Muscle layer of duodenum (tissue), 2 donors: ENCODE results near the gene COL23A1.

Experiments used
- H3K27ac ChIP-seq: one replicate; pipeline ENCODE4 v1.7.0; 2013; ENCODE audit warnings: mild to moderate bottlenecking, low read length
- H3K27me3 ChIP-seq: one replicate; pipeline ENCODE4 v1.7.0; 2013; ENCODE audit warnings: low read depth, mild to moderate bottlenecking, control low read depth, low read length
- H3K36me3 ChIP-seq, 2 donors: one replicate each; pipeline ENCODE4 v1.7.0; 2013; ENCODE audit warnings: low read length in 2 of 2, control low read depth in 1 of 2, mild to moderate bottlenecking in 1 of 2; ENCODE audit not compliant: insufficient read depth in 2 of 2, control insufficient read depth in 1 of 2
- H3K4me1 ChIP-seq, 2 donors: one replicate each; pipeline ENCODE4 v1.7.0; 2013; ENCODE audit warnings: low read length in 2 of 2, mild to moderate bottlenecking in 2 of 2, control low read depth in 1 of 2, moderate library complexity in 1 of 2; ENCODE audit not compliant: insufficient read depth in 2 of 2, control insufficient read depth in 1 of 2
- H3K4me3 ChIP-seq, 2 donors: one replicate each; pipeline ENCODE4 v1.7.0; 2013; ENCODE audit warnings: low read length in 2 of 2, low read depth in 1 of 2, mild to moderate bottlenecking in 1 of 2
- H3K9me3 ChIP-seq, 2 donors: one replicate each; pipeline ENCODE4 v1.7.0; 2013; ENCODE audit warnings: low read length in 2 of 2, control low read depth in 1 of 2, mild to moderate bottlenecking in 1 of 2; ENCODE audit not compliant: control insufficient read depth in 1 of 2
- donor health status: healthy.

COL23A1 gene

DNA sequence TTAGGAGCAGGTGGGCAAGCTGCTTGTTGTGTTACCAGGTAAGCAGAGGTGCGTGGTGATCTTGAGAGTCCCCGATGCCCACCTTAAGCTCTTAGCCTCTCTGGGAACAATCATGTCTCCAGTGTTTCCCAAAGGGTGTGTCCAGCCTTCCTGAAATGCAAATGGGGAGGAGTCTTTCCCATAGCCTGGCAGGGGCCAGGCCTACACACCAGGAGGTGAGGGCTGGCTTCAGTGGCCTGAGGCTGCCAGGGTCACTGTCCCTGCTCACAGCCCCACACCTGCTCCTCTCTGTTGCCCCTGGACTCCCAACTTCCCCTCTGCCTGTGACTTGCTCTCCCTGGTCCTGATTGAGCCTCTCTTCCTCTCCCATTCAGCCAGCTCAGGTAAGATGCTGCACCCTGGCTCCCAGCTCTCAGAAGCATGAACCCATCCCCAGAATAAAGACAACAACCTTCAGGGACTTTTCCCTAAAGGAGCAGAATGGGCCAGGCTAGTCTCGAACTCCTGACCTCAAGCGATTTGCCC is 291.8 kb downstream of the COL23A1 start:
- Histone ChIP-seq H3K27me3 (no peaks in the 10 kb centered on the region), H3K36me3 (no peaks in the 10 kb centered on the region), H3K27ac (no peak overlapping the region), H3K4me1 (no peaks in the 10 kb centered on the region), H3K9me3 (no peaks in the 10 kb centered on the region), H3K4me3 (no peak overlapping the region)

DNA sequence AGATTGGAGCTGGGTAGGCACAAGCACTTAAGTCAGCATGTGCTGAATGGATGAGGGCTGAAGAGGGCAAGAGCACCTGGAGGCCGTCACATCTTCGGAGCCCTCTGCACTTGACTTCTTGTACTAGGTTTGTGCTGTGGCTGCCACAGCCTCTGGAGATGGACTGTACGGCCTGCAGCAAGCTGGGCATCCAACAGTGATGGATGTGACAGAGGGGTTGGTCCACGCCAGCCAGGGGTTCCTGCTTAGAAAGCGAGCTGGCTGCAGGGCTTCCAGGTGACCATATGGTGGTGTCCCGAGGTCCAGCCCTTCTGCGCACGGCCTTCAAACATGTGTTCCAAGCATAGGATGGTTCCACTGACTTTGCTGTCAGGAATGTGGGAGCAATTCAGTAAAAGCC is 292.4 kb downstream of the COL23A1 start:
- Histone ChIP-seq H3K27ac (no peak overlapping the region), H3K27me3 (no peaks in the 10 kb centered on the region), H3K36me3 (no peaks in the 10 kb centered on the region), H3K4me1 (no peaks in the 10 kb centered on the region), H3K4me3 (no peak overlapping the region), H3K9me3 (no peaks in the 10 kb centered on the region)

DNA sequence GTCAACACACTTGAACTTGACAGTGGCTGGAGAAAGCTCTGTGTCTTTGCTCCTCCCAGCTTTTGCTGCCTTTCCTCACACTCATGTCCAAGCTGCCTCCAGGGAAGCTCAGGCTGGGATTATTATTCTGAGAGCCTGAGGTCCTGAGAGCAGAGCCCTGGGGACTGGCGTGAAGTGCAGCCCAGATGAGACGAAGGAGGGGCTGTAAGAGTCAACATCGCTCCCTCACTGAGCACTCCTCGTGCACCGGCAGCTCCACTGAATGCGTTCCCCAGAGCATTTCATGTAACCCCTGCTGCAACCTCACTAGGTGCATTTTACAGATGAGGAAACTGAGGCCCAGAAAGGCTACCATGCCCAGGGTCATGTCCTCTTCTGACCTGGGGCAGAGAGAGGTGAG is 294.1 kb downstream of the COL23A1 start:
- Histone ChIP-seq H3K27ac (no peak overlapping the region), H3K4me3 (no peak overlapping the region)

DNA sequence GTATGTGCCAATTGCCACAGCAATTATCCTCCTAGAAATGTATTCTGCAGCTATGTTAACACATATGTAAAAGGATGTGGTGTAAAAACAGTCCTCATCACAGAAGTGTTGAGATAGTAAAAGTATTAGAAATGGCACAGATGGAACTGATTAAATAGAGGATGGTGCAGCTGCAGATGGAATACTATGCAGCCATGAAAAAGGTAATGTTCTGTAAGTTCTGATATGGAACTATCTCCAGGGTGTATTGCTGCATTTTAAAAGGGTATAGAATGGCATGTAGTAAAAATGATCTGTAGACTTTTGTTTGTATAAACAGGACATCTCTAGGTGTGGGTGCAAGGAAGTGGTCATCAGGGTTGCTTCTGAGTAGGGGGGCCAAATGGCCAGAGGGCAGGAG is 294.6 kb downstream of the COL23A1 start:
- H3K4me1 ChIP-seq = no peaks in the 10 kb centered on the region
- no peaks in the 10 kb centered on the region for H3K27me3 ChIP-seq
- H3K27ac ChIP-seq = no peak overlapping the region
- H3K9me3 ChIP-seq = no peaks in the 10 kb centered on the region
- no peaks in the 10 kb centered on the region for H3K36me3 ChIP-seq
- H3K4me3 ChIP-seq = no peak overlapping the region

More for the DNA sequence above, 294.1 kb downstream of the COL23A1 start:
- no peaks in the 10 kb centered on the region for H3K9me3 ChIP-seq
- H3K36me3 ChIP-seq = no peaks in the 10 kb centered on the region
- no peaks in the 10 kb centered on the region for H3K27me3 ChIP-seq
- no peaks in the 10 kb centered on the region for H3K4me1 ChIP-seq

DNA sequence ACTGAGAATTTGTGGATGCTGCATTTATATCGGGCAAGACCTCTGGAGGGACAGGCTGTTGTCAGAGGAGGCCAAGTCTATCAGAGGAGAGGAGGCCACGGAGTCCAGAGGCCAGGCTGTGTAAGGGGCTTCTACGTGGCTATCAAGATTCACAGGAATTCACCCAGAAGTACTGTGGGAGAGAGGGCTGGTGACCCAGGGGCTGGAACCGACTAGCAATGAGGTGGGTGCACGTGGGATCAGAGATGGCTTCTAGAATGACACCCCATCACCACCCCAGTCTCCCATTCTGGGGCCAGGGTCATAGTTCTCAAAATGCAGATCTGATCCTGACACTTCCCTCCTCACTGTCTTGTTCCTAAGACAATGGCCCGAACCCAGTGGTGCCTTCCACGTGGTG is 296.4 kb downstream of the COL23A1 start:
- H3K36me3 ChIP-seq = no peaks in the 10 kb centered on the region
- H3K27ac ChIP-seq = no peak overlapping the region
- H3K4me3 ChIP-seq = no peak overlapping the region
- H3K27me3 ChIP-seq = no peaks in the 10 kb centered on the region
- H3K9me3 ChIP-seq = no peaks in the 10 kb centered on the region
- no peaks in the 10 kb centered on the region for H3K4me1 ChIP-seq

DNA sequence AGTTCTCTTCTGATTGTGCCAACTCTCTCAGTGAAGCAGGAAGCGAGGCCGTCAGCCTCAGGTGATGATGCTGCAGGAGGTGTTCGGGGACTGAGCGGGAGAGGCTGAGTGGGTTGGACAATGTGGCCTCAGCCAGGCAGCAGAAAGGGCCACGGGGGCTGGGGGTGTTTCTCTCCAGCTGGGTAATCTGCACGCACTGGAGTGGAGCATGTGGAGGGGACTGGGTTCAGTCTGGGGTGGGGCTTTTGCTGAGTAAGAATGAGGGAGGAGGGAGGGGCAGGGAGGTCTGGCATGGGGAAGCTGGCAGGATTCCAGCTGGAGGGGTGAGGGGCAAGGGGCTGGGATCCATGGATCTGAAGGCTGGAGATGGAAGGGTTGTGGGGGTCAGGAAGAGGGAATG is 296.8 kb downstream of the COL23A1 start:
- Histone ChIP-seq H3K27me3 (no peaks in the 10 kb centered on the region), H3K36me3 (no peaks in the 10 kb centered on the region), H3K27ac (no peak overlapping the region), H3K4me1 (no peaks in the 10 kb centered on the region), H3K9me3 (no peaks in the 10 kb centered on the region), H3K4me3 (no peak overlapping the region)

DNA sequence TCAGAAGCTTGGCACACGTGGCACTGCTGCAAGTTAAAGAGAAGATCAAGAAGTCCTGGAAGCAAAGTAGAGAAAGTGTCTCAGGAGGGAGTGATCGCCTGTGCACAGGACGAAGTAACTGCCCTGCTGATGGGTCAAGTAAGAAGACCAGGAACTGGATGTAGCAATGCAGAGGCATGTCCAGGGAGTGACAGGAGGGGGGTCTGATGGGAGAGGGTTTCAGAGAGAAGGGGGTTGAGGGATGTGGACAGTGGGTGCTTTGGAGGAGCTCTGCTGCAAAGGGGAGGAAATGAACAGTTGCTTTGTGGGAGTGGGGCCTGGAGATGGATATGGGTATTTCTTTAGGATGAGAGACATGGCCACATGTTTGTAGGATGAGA is 297.4 kb downstream of the COL23A1 start:
- Histone ChIP-seq H3K27me3 (no peaks in the 10 kb centered on the region), H3K4me3 (no peak overlapping the region), H3K36me3 (no peaks in the 10 kb centered on the region), H3K27ac (no peak overlapping the region), H3K9me3 (no peaks in the 10 kb centered on the region), H3K4me1 (no peaks in the 10 kb centered on the region)

DNA sequence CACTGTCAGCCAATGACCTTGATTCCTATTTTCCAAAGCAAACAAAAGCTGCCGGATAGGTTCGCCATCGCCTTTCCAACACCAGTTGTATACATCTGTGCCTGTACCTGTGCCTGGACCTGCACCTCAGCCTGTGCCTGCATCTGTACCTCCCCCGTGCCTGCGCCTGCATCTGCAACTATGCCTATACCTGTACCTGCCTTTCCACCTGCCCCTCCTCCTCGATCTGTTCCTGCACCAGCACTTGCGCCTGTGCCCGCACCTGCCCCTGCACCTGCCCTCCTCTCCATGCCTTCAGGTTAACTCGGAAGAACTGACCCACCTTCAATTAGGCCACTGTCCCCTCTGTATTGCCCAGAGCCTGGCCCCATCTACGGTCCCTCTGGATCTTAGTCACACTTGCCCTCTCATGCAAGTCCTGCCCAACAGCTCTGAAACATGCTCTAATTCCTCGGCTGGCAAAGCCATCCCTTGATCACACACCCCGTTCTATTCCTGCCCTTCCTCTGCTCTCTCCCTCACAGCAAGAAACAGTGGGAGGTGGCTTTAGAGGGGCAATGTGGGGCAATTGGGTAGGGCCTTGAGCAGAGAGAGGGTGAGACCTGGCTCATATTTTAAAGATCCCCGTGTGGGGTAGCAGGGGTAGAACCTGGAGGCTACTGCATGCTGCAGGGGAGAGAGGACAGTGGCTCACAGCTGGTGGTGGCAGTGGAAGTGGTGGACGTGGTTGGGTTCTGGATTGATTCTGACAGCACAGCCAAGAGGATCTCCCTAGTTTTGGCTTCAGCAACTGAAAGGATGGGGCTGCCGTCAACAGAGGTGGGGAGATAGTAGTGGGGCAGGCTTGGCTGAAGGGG is 298.0 kb downstream of the COL23A1 start:
- H3K27ac ChIP-seq = no peak overlapping the region
- H3K4me3 ChIP-seq = no peak overlapping the region
- H3K4me1 ChIP-seq = no peaks in the 10 kb centered on the region
- H3K9me3 ChIP-seq = no peaks in the 10 kb centered on the region
- no peaks in the 10 kb centered on the region for H3K27me3 ChIP-seq
- no peaks in the 10 kb centered on the region for H3K36me3 ChIP-seq

DNA sequence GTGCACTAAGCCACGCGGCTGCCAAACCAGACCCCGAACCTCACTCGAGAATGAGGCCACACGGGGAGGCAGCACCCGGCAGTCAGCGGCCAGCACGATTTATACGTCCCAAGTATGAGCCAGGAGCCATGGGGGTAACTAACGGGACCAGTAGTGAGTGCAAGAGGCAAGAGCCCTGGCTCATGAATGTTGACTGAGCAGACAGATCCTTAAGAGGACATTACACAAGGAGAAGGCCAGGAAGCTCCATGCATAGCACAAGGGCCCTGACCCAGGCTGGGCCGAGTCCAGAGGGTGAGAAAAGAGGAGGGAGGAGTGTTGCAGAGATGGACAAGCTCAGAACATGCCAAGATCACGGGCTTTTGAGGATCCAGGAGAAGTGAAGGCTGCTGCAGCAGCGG is 299.0 kb downstream of the COL23A1 start:
- Histone ChIP-seq H3K9me3 (no peaks in the 10 kb centered on the region), H3K4me1 (no peaks in the 10 kb centered on the region), H3K4me3 (no peak overlapping the region), H3K27me3 (no peaks in the 10 kb centered on the region), H3K36me3 (no peaks in the 10 kb centered on the region), H3K27ac (no peak overlapping the region)

DNA sequence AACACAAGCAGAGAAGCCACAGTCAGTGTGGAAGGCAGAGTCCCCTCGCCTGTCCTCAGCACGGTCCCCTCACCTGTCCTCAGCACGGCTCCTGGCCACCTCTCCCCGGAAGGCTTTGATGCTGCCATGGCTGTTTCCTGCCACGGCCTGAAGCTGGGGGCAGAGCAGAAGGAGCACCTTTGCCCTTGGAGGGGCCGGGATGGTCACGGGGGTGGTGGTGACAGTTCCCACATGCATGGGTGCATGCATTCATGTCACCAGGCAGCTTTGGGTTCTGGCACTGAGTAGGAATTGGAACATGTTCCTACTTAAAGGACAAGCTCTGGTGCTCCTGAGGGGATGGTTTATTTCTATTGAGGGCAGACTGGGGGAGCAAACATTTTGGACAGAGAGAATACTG is 299.8 kb downstream of the COL23A1 start:
- Histone ChIP-seq H3K36me3 (no peaks in the 10 kb centered on the region), H3K9me3 (no peaks in the 10 kb centered on the region), H3K27ac (no peak overlapping the region), H3K4me3 (no peak overlapping the region), H3K27me3 (no peaks in the 10 kb centered on the region), H3K4me1 (no peaks in the 10 kb centered on the region)

DNA sequence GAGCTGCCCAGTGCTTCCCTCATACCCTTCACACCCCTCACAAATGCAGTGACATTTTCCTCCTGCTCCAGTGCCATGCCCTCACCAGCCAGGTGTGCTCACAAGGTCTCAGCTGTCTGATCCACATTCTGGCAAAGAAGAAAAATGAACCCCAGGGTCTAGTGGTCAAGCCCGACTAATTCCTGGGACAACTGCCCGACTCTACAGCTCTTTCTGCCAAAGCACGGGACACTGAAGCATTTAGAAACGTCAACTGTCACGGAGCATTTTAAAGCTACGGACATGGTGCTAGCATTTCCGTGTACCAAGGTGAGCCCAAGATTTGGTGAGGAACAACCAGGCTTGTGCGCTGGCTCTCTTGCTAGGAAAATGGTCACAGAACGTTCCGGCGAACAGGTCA is 300.8 kb downstream of the COL23A1 start:
- Histone ChIP-seq H3K4me3 (no peak overlapping the region), H3K4me1 (no peaks in the 10 kb centered on the region), H3K27ac (no peak overlapping the region), H3K27me3 (no peaks in the 10 kb centered on the region), H3K36me3 (no peaks in the 10 kb centered on the region), H3K9me3 (no peaks in the 10 kb centered on the region)
